IMR-90 (cell line): ENCODE data around the gene MEGF6.

Source experiments
- ELK1 ChIP-seq: fragments of 150-350 bp; IDR thresholded peaks from 2 replicates; pipeline ENCODE4 v1.6.1; 2016; ENCODE audit warnings: low read depth, mild to moderate bottlenecking, low read length, moderate library complexity, borderline replicate concordance
- FOS ChIP-seq: fragments of 150-350 bp; IDR thresholded peaks from 2 replicates; pipeline ENCODE4 v1.6.1; 2016; ENCODE audit warnings: low read depth, low read length
- POLR2A ChIP-seq: IDR thresholded peaks from 2 replicates; pipeline ENCODE4 v1.6.1; 2012; ENCODE audit warnings: mild to moderate bottlenecking, low read depth, low read length
- TF ChIP-seq, protein P1 (sequence below): conservative IDR thresholded peaks from 2 replicates; pipeline ENCODE4 v1.5.1; 2012; ENCODE audit warnings: mild to moderate bottlenecking, low read depth, low read length, improper control_type of control experiment
- TF ChIP-seq, protein P2 (sequence below): fragments of 150-350 bp; IDR thresholded peaks from 2 replicates; pipeline ENCODE4 v1.6.1; 2017; ENCODE audit warnings: mild to moderate bottlenecking, antibody characterized with exemption, low read length, low read depth

DNA sequence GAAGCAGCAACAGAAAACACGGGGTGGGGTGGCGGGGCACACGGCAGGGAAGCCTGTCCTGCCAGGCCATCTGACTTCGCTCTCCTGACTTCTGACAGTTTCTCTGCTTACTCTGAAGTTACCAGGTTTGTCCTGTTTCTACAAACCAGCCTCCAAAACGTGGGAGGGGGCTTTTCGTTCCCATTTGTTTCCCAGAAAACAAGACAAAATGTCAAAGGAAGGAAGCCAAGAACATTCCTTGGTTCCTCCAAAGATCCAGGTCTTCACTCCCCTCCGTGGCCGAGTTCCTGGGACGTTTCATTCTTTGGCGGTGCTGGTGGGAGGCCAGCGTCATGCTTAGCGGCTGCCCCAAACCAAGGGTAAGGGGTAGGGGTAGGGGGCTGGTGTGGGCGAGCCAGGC, 49.6 kb downstream of the MEGF6 start:
- TF ChIP-seq, protein P1, sequence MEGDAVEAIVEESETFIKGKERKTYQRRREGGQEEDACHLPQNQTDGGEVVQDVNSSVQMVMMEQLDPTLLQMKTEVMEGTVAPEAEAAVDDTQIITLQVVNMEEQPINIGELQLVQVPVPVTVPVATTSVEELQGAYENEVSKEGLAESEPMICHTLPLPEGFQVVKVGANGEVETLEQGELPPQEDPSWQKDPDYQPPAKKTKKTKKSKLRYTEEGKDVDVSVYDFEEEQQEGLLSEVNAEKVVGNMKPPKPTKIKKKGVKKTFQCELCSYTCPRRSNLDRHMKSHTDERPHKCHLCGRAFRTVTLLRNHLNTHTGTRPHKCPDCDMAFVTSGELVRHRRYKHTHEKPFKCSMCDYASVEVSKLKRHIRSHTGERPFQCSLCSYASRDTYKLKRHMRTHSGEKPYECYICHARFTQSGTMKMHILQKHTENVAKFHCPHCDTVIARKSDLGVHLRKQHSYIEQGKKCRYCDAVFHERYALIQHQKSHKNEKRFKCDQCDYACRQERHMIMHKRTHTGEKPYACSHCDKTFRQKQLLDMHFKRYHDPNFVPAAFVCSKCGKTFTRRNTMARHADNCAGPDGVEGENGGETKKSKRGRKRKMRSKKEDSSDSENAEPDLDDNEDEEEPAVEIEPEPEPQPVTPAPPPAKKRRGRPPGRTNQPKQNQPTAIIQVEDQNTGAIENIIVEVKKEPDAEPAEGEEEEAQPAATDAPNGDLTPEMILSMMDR: no peak
- TF ChIP-seq FOS: no peak
- no peak for TF ChIP-seq POLR2A
- TF ChIP-seq, protein P2, sequence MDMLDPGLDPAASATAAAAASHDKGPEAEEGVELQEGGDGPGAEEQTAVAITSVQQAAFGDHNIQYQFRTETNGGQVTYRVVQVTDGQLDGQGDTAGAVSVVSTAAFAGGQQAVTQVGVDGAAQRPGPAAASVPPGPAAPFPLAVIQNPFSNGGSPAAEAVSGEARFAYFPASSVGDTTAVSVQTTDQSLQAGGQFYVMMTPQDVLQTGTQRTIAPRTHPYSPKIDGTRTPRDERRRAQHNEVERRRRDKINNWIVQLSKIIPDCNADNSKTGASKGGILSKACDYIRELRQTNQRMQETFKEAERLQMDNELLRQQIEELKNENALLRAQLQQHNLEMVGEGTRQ: no peak
- TF ChIP-seq ELK1: no peak
